22Rv1 (cell line): Measurements from ENCODE around the gene MSI2.

Source experiments
- CTCF ChIP-seq: fragments of 450-650 bp; IDR thresholded peaks from 2 replicates; pipeline ENCODE4 v1.5.1; 2017; ENCODE audit warnings: mild to moderate bottlenecking
- ZFX ChIP-seq: fragments of 450-650 bp; IDR thresholded peaks from 2 replicates; pipeline ENCODE4 v1.6.1; 2017; ENCODE audit warnings: antibody characterized with exemption, borderline replicate concordance

- TF ChIP-seq CTCF = no peak
- no peak for TF ChIP-seq ZFX
Measured at GRCh38 chr17:57404795-57405490, 148.6 kb downstream of the MSI2 start.
